Stimulated activated CD8-positive, alpha-beta memory T cell treated with anti-CD3 and anti-CD28 coated beads, Interleukin-7, amount 100 ng/mL, for 24 hours (primary cell): Measurements from ENCODE around the gene CHERP.
A peak's percentile ranks its signal among the peaks of the same experiment; 100 is the strongest.
"Not testable (repeated sequence)": the region's sequence is repeated elsewhere in the genome, so short reads cannot be mapped to it uniquely, and the experiment has no call there.

Experiments used
- DNase-seq: peaks from one replicate; pipeline ENCODE4 v3.0.0-alpha.2; 2020; ENCODE audit warnings: low read depth

Gene CHERP

GRCh38 chr19:16577531-16577985, 35.3 kb upstream of the CHERP start:
- no peak for DNase-seq

- no peak for DNase-seq
Measured at GRCh38 chr19:16576690-16577530, 34.7 kb upstream of the CHERP start.

- no peak for DNase-seq
Measured at GRCh38 chr19:16575861-16576689, 33.8 kb upstream of the CHERP start.

- DNase-seq = no peak
Measured at GRCh38 chr19:16575282-16575681, 33.0 kb upstream of the CHERP start.

- no peak for DNase-seq
Measured at GRCh38 chr19:16573925-16574324, 31.7 kb upstream of the CHERP start.

GRCh38 chr19:16573296-16573695, 31.1 kb upstream of the CHERP start:
- DNase-seq = no peak

GRCh38 chr19:16572332-16573211, 30.3 kb upstream of the CHERP start, which contains the start of gene SLC35E1:
Gene SLC35E1 (minus strand): TSS chr19:16572415. CDS start chr19:16572364, 51 bp downstream.
- DNase-seq = peak; percentile 87

GRCh38 chr19:16571822-16572331, 29.6 kb upstream of the CHERP start:
- DNase-seq = no peak

GRCh38 chr19:16571283-16571682, 29.0 kb upstream of the CHERP start:
- DNase-seq = no peak

GRCh38 chr19:16569609-16570320, 27.5 kb upstream of the CHERP start:
- no peak for DNase-seq

- no peak for DNase-seq
Measured at GRCh38 chr19:16566702-16567101, 24.5 kb upstream of the CHERP start.

- DNase-seq = no peak
Measured at GRCh38 chr19:16566161-16566560, 23.9 kb upstream of the CHERP start.

- DNase-seq = no peak
Measured at GRCh38 chr19:16564842-16565241, 22.6 kb upstream of the CHERP start.

GRCh38 chr19:16562608-16563025, 20.4 kb upstream of the CHERP start:
- DNase-seq = no peak

- DNase-seq = no peak
Measured at GRCh38 chr19:16561382-16561781, 19.1 kb upstream of the CHERP start.

GRCh38 chr19:16559780-16560276, 17.6 kb upstream of the CHERP start:
- no peak for DNase-seq

GRCh38 chr19:16554776-16555175, 12.5 kb upstream of the CHERP start:
- DNase-seq = no peak

- not testable (repeated sequence) for DNase-seq
Measured at GRCh38 chr19:16551902-16552301, 9.7 kb upstream of the CHERP start.

GRCh38 chr19:16548956-16549355, 6.7 kb upstream of the CHERP start:
- no peak for DNase-seq

GRCh38 chr19:16544473-16545231, 2.4 kb upstream of the CHERP start:
- no peak for DNase-seq
